GM04503 (cell line): ENCODE measurements around the gene SLFN5.
A peak's percentile ranks its signal among the peaks of the same experiment; 100 is the strongest.
"Not testable (repeated sequence)": the region's sequence is repeated elsewhere in the genome, so short reads cannot be mapped to it uniquely, and the experiment has no call there.

ENCODE experiments used
- DNase-seq: peaks from one replicate; pipeline ENCODE4 v3.0.0-alpha.2; 2012; ENCODE audit warnings: low read depth

The SLFN5 gene

GRCh38 chr17:35242805-35243560, at the start of gene SLFN5:
Gene SLFN5, plus strand, starts transcription at chr17:35243072. Its CDS starts 15,619 bp downstream, at chr17:35258691.
- DNase-seq: peak; percentile 49

DNA sequence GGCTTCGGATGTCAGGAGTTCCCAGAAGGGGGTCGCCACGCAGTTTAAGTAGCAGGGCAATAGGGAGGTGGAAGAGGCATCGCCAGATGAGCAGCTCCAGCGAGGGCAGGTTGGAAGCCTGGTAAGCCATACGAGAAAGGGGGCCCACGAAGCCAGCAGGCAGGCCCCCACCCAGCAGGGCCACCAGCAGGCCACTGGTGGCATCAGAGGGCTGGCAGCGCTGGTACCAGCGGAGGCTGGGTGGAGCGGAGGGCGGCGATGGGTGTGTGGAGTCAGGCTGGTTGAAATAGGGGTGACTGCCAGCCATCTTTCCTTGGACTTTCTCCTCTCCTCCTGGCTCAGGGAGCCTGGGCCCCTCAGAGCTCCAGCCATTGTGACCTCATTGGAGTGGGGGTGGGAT, 48.9 kb upstream of the SLFN5 start, which contains the start of gene SLC35G3:
TSS of gene SLC35G3 (minus strand) at position 393 of the 400 bp plus-strand sequence. CDS start at position 307, 86 bp downstream.
- DNase-seq: not testable (repeated sequence)

GRCh38 chr17:35195062-35195461, 47.8 kb upstream of the SLFN5 start:
- DNase-seq: not testable (repeated sequence)

GRCh38 chr17:35202582-35202981, 40.3 kb upstream of the SLFN5 start:
- not testable (repeated sequence) for DNase-seq

GRCh38 chr17:35210741-35211140, 32.1 kb upstream of the SLFN5 start:
- DNase-seq: no peak

- DNase-seq: no peak
Observed at GRCh38 chr17:35212668-35213067, 30.2 kb upstream of the SLFN5 start.

DNA sequence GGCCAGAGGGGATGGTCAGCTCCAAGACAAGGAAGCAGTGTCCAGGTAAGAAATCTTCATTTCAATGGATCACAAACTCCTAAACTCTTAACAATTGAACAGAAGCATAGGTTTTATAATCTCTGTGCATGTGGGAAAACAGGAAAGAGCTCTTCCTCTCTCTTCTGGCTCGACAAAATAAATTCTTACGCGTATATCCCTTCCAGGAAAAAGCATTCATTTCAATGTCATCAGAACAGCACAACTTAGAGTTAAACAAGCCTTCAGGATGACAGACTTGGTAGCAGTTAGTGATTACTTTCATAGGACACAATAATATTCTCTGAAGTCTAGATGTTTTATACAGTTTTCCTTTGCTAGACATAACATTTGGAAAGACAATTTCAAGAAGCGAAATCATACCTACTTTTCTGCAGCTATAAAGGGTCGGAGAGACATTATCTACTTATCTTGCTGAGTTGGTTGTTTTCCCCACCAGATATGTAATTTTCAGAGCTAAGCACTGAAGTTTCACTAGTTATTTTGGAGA, 29.4 kb upstream of the SLFN5 start:
- DNase-seq: no peak

- DNase-seq: no peak
Observed at GRCh38 chr17:35214192-35214591, 28.7 kb upstream of the SLFN5 start.

GRCh38 chr17:35214631-35215273, 28.1 kb upstream of the SLFN5 start:
- no peak for DNase-seq

DNA sequence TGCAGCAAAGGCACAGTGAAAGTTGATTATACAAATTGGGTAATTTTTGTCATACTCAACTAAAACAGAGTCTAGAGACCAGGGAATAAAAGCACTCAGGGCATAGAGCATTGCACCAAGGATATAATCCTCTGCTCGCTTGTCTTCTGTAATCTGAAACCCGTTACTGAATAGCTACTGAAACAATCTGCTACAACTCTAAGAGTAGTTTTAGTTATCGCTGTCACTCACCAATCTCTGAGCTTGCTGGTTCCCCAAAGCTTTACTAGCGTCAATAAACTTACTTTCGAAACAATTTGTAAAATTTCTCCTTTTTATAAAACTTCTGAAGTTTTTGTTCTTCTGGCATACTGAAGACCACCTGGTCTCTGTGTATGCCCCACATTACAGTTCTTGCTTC, 25.8 kb upstream of the SLFN5 start:
- DNase-seq: no peak

DNA sequence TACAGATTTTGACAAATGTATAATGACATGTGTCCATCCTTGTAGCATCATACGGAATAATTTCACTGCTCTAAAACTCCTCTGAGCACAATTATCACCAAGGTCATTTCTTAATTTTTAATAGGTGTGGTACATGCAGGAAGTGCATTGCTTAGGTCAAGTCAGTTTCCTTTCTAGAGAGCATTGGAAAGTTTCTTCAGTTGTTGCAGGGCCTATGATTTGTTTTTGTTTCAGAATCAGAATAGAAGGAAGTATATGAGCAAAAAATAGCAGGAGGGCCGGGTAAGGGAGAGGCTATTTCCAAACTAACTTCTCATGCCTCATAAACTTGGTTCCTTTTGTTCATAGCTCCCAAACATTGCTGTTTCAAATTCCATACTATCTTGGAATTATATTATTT, 24.0 kb upstream of the SLFN5 start:
- no peak for DNase-seq

- DNase-seq: no peak
Observed at GRCh38 chr17:35222452-35222851, 20.4 kb upstream of the SLFN5 start.

- DNase-seq: no peak
Observed at GRCh38 chr17:35224436-35224835, 18.4 kb upstream of the SLFN5 start.

GRCh38 chr17:35227546-35227945, 15.3 kb upstream of the SLFN5 start:
- DNase-seq: no peak

GRCh38 chr17:35229638-35230037, 13.2 kb upstream of the SLFN5 start:
- no peak for DNase-seq

GRCh38 chr17:35234315-35234714, 8.6 kb upstream of the SLFN5 start:
- DNase-seq: not testable (repeated sequence)

GRCh38 chr17:35235289-35235688, 7.6 kb upstream of the SLFN5 start:
- DNase-seq: no peak

GRCh38 chr17:35235917-35236316, 7.0 kb upstream of the SLFN5 start:
- DNase-seq: no peak

- DNase-seq: no peak
Observed at GRCh38 chr17:35236821-35237220, 6.1 kb upstream of the SLFN5 start.

GRCh38 chr17:35238821-35239220, 4.1 kb upstream of the SLFN5 start:
- DNase-seq: no peak

DNA sequence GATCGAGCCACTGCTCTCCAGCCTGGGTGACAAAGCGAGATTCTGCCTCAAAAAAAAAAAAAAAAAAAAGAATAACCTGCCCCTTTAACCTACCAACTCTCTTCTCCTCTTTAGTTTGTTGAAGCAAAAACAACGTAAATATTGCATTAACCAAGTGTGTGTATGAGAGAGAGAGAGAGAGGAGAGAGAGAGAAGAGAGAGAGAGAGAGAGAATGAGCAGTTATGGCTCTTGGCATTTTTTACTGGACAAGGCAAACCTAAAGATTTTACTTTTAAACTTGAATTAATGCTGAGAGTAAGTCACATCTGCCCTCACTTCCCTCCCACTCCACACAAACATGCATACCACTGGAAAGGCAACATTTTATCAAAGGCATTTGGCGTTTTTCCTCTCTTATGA, 3.0 kb upstream of the SLFN5 start:
- no peak for DNase-seq

- no peak for DNase-seq
Observed at GRCh38 chr17:35240861-35241260, 2.0 kb upstream of the SLFN5 start.

- no peak for DNase-seq
Observed at GRCh38 chr17:35241520-35241919, 1.4 kb upstream of the SLFN5 start.
